Liver (tissue), 9 donors: Measurements from ENCODE around the gene STXBP1. TPM values are rescaled to one million over a fixed set of nuclear protein-coding genes. Genes with fewer than 3 reads are reported as not detected.
A peak's percentile ranks its signal among the peaks of the same experiment; 100 is the strongest.

Experiments
- DNase-seq: peaks from one replicate; pipeline ENCODE4 v3.0.0-alpha.2; 2017; ENCODE audit warnings: low spot score
- H3K27ac ChIP-seq, 2 donors: one replicate each; pipeline ENCODE4 v1.7.0; 2013; ENCODE audit warnings: inconsistent platforms in 2 of 2, low read length in 2 of 2, control low read depth in 1 of 2, low read depth in 1 of 2, mild to moderate bottlenecking in 1 of 2
- H3K27me3 ChIP-seq, 4 donors: one replicate each; pipeline versions ENCODE4 v1.6.1 to v1.7.0; 2013; ENCODE audit warnings: low read length in 3 of 4, inconsistent platforms in 1 of 4, mild to moderate bottlenecking in 1 of 4, moderate library complexity in 1 of 4; ENCODE audit not compliant: control insufficient read depth in 4 of 4, insufficient read depth in 4 of 4
- H3K36me3 ChIP-seq, 4 donors: one replicate each; pipeline versions ENCODE4 v1.6.1 to v1.7.0; 2013; ENCODE audit warnings: low read length in 3 of 4, mild to moderate bottlenecking in 3 of 4, low read depth in 1 of 4, moderate library complexity in 1 of 4; ENCODE audit not compliant: control insufficient read depth in 4 of 4, insufficient read depth in 3 of 4
- H3K4me1 ChIP-seq, 4 donors: one replicate each; pipeline versions ENCODE4 v1.6.1 to v1.7.0; 2013; ENCODE audit warnings: low read length in 3 of 4, mild to moderate bottlenecking in 3 of 4, moderate library complexity in 1 of 4; ENCODE audit not compliant: control insufficient read depth in 4 of 4, insufficient read depth in 4 of 4
- H3K4me3 ChIP-seq, 3 donors: one replicate each; pipeline versions ENCODE4 v1.6.1 to v1.7.0; 2013; ENCODE audit warnings: low read length in 3 of 3, control low read depth in 1 of 3, low read depth in 1 of 3, mild to moderate bottlenecking in 1 of 3
- H3K9ac ChIP-seq, 2 donors: one replicate each; pipeline ENCODE4 v1.7.0; 2013; ENCODE audit warnings: low read length in 2 of 2, mild to moderate bottlenecking in 2 of 2, moderate library complexity in 2 of 2, control low read depth in 1 of 2, low read depth in 1 of 2
- H3K9me3 ChIP-seq, 4 donors: one replicate each; pipeline versions ENCODE4 v1.6.1 to v1.7.0; 2013; ENCODE audit warnings: low read length in 3 of 4; ENCODE audit not compliant: control insufficient read depth in 4 of 4
- ATF3 ChIP-seq: IDR thresholded peaks from 2 replicates; pipeline ENCODE4 v1.6.1; 2016; ENCODE audit warnings: antibody characterized with exemption
- CTCF ChIP-seq: fragments of 150-350 bp; IDR thresholded peaks from 2 replicates; pipeline ENCODE4 v1.5.1; 2017; ENCODE audit warnings: improper control_type of control experiment, low read depth, low read length; ENCODE audit not compliant: missing input control
- EGR1 ChIP-seq, 2 donors: IDR thresholded peaks; 2 replicates each; pipeline ENCODE4 v1.6.1; 2016 to 2018; ENCODE audit warnings: antibody characterized with exemption in 2 of 2, low read depth in 2 of 2
- FOXA1 ChIP-seq: IDR thresholded peaks from 2 replicates; pipeline ENCODE4 v1.6.1; 2016; ENCODE audit warnings: antibody characterized with exemption
- FOXA2 ChIP-seq: IDR thresholded peaks from 2 replicates; pipeline ENCODE4 v1.6.1; 2016; ENCODE audit warnings: antibody characterized with exemption
- GABPA ChIP-seq, 2 donors: IDR thresholded peaks in 1 of 2; conservative IDR thresholded peaks in 1 of 2; 2 replicates each; pipeline ENCODE4 v1.6.1; 2016; ENCODE audit warnings: antibody characterized with exemption in 2 of 2, mild to moderate bottlenecking in 1 of 2, moderate library complexity in 1 of 2
- HNF4A ChIP-seq, 2 donors: conservative IDR thresholded peaks; 2 replicates each; pipeline ENCODE4 v1.6.1; 2016; ENCODE audit warnings: antibody characterized with exemption in 2 of 2, mild to moderate bottlenecking in 2 of 2
- HNF4G ChIP-seq: IDR thresholded peaks from 2 replicates; pipeline ENCODE4 v1.6.1; 2016; ENCODE audit warnings: antibody characterized with exemption
- JUND ChIP-seq, 2 donors: IDR thresholded peaks; 2 replicates each; pipeline ENCODE4 v1.6.1; 2016; ENCODE audit warnings: antibody characterized with exemption in 2 of 2
- MAX ChIP-seq: IDR thresholded peaks from 2 replicates; pipeline ENCODE4 v1.6.1; 2016; ENCODE audit warnings: antibody characterized with exemption
- NR2F2 ChIP-seq: IDR thresholded peaks from 2 replicates; pipeline ENCODE4 v1.6.1; 2016; ENCODE audit warnings: antibody characterized with exemption
- RAD21 ChIP-seq, 2 donors: IDR thresholded peaks; 2 replicates each; pipeline ENCODE4 v1.6.1; 2016; ENCODE audit warnings: antibody characterized with exemption in 2 of 2, mild to moderate bottlenecking in 2 of 2
- REST ChIP-seq: IDR thresholded peaks from 2 replicates; pipeline ENCODE4 v1.6.1; 2016; ENCODE audit warnings: antibody characterized with exemption, mild to moderate bottlenecking
- RXRA ChIP-seq, 2 donors: IDR thresholded peaks; 2 replicates each; pipeline ENCODE4 v1.6.1; 2017 to 2018; ENCODE audit warnings: antibody characterized with exemption in 2 of 2, mild to moderate bottlenecking in 1 of 2
- SP1 ChIP-seq: IDR thresholded peaks from 2 replicates; pipeline ENCODE4 v1.6.1; 2018; ENCODE audit warnings: antibody characterized with exemption, mild to moderate bottlenecking
- TAF1 ChIP-seq: conservative IDR thresholded peaks from 2 replicates; pipeline ENCODE4 v1.6.1; 2016; ENCODE audit warnings: antibody characterized with exemption, mild to moderate bottlenecking
- YY1 ChIP-seq: IDR thresholded peaks from 2 replicates; pipeline ENCODE4 v1.6.1; 2016; ENCODE audit warnings: antibody characterized with exemption, mild to moderate bottlenecking
- WGBS: extraction: QIAGEN DNeasy Blood & Tissue Kit; methylation state at CpG from one replicate; pipeline ENCODE4 v1.1.7; 2013; 5-methylcytosine and 5-hydroxymethylcytosine counted together
- polyA plus RNA-seq, 2 donors: library from polyadenylated mRNA; stranded (reverse) in 1 of 2; unstranded in 1 of 2; fragments of 200-250 nt in 1 of 2; fragments of >200 nt in 1 of 2; fragmentation: Nextera tagmentation in 1 of 2; extraction: Ambion mirVana in 1 of 2; gene quantifications; one replicate each; pipeline versions ENCODE4 v1.2.1 to v1.2.3, GENCODE V29; 2013 to 2015
- total RNA-seq, 2 donors: library from RNA; depleted of rRNA; stranded (reverse); fragments of >200 nt; gene quantifications; one replicate each; pipeline ENCODE4 v1.2.3, GENCODE V29; 2014
- donor health status: healthy.
- donor health status: healthy.
- donor health status: healthy.
- donor health status: healthy.
- donor health status: healthy.

STXBP1 gene
- total and polyA plus RNA-seq, 4 donors = 1.7 to 4.6 (median 2.3) TPM

- Histone ChIP-seq H3K4me3 (no peak overlapping the region), H3K36me3 (peaks cover 0 to 1% (median 0%) of the 10 kb centered on the region in 4 donors), H3K27ac (peak overlapping the region in 1 of 2 donors; percentile 88), H3K27me3 (no peaks in the 10 kb centered on the region), H3K9ac (no peak overlapping the region), H3K9me3 (no peaks in the 10 kb centered on the region), H3K4me1 (peaks cover 4 to 24% (median 23%) of the 10 kb centered on the region in 4 donors)
- no peak for DNase-seq
- TF ChIP-seq JUND (IDR thresholded peaks at IDR 0.05) = no peak
- no peak for TF ChIP-seq RXRA (IDR thresholded peaks at IDR 0.05)
- no peak for TF ChIP-seq FOXA2
- TF ChIP-seq SP1 = no peak
- no peak for TF ChIP-seq ATF3
- TF ChIP-seq EGR1 (IDR thresholded peaks at IDR 0.05; ENCODE audit: low read depth in 2 of 2) = no peak
- TF ChIP-seq GABPA (IDR thresholded peaks at IDR 0.05 in 1 of 2, conservative IDR thresholded peaks at IDR 0.05 in 1 of 2) = no peak
- TF ChIP-seq RAD21 (IDR thresholded peaks at IDR 0.05) = no peak
- no peak for TF ChIP-seq HNF4A (conservative IDR thresholded peaks at IDR 0.05)
- no peak for TF ChIP-seq TAF1
- no peak for TF ChIP-seq CTCF
- no peak for TF ChIP-seq FOXA1
- TF ChIP-seq NR2F2 = no peak
- no peak for TF ChIP-seq HNF4G
- no peak for TF ChIP-seq YY1
- TF ChIP-seq MAX = no peak
- 93% methylated on average over 13 of the region's 13 CpGs for WGBS
These were observed 48.5 kb upstream of the STXBP1 start for GRCh38 chr9:127563579-127563978.

- H3K36me3 ChIP-seq = peaks cover 0 to 2% (median 0%) of the 10 kb centered on the region in 4 donors
- TF ChIP-seq FOXA1 (no peak), FOXA2 (no peak), REST (no peak)
- no peak overlapping the region for H3K4me3 ChIP-seq
- H3K9me3 ChIP-seq = no peaks in the 10 kb centered on the region
- H3K4me1 ChIP-seq = peaks cover 10 to 34% (median 25%) of the 10 kb centered on the region in 4 donors
- no peak for DNase-seq
- WGBS = 88% methylated on average over 11 of the region's 11 CpGs
- H3K27me3 ChIP-seq = no peaks in the 10 kb centered on the region
- H3K9ac ChIP-seq = no peak overlapping the region
- no peak overlapping the region for H3K27ac ChIP-seq
These were observed 46.8 kb upstream of the STXBP1 start for GRCh38 chr9:127565231-127565630.
